Effector memory CD8-positive, alpha-beta T cell (primary cell): ENCODE results near the gene NBPF9.
"Not testable (repeated sequence)": the region's sequence is repeated elsewhere in the genome, so short reads cannot be mapped to it uniquely, and the experiment has no call there.

Source experiments
- ATAC-seq: fragments of 150-1000 bp; cut with Tn5 transposase; replicated peaks from 2 replicates; pipeline ENCODE4 v1.10.0; 2021; ENCODE audit warnings: mild to moderate bottlenecking, moderate library complexity
- DNase-seq, 3 experiments: peaks; one replicate each; pipeline ENCODE4 v3.0.0; 2021
- H3K27ac Mint-ChIP-seq, 2 donors: one replicate each; pipeline ENCODE4 v1.8.0; 2022; ENCODE audit warnings: mild to moderate bottlenecking in 2 of 2, mixed read lengths in 2 of 2, moderate library complexity in 2 of 2
- H3K27me3 Mint-ChIP-seq, 2 donors: one replicate each; pipeline ENCODE4 v1.8.0; 2022; ENCODE audit warnings: mixed read lengths in 2 of 2
- H3K36me3 Mint-ChIP-seq: one replicate; pipeline ENCODE4 v1.8.0; 2022; ENCODE audit warnings: mild to moderate bottlenecking, moderate library complexity, mixed read lengths; ENCODE audit not compliant: insufficient read depth
- H3K4me1 Mint-ChIP-seq, 2 donors: one replicate each; pipeline ENCODE4 v1.8.0; 2022; ENCODE audit warnings: low read depth in 2 of 2, mixed read lengths in 2 of 2
- H3K4me3 Mint-ChIP-seq, 2 donors: one replicate each; pipeline ENCODE4 v1.8.0; 2022; ENCODE audit warnings: mild to moderate bottlenecking in 2 of 2, mixed read lengths in 2 of 2, moderate library complexity in 2 of 2
- H3K9me3 Mint-ChIP-seq, 2 donors: one replicate each; pipeline ENCODE4 v1.8.0; 2022; ENCODE audit warnings: mixed read lengths in 2 of 2

Gene NBPF9

GRCh38 chr1:149075505-149076127 is 27.7 kb downstream of the NBPF9 start:
- H3K9me3 Mint-ChIP-seq, H3K4me1 Mint-ChIP-seq, H3K27ac Mint-ChIP-seq, ATAC-seq, DNase-seq, H3K36me3 Mint-ChIP-seq, H3K4me3 Mint-ChIP-seq, H3K27me3 Mint-ChIP-seq: not testable (repeated sequence)

- not testable (repeated sequence) for ATAC-seq, DNase-seq, H3K4me3 Mint-ChIP-seq, H3K9me3 Mint-ChIP-seq, H3K27ac Mint-ChIP-seq, H3K27me3 Mint-ChIP-seq, H3K4me1 Mint-ChIP-seq, H3K36me3 Mint-ChIP-seq
Observed at GRCh38 chr1:149064611-149065010, 38.7 kb downstream of the NBPF9 start.

GRCh38 chr1:149043056-149043455 is 60.3 kb downstream of the NBPF9 start:
- not testable (repeated sequence) for H3K4me3 Mint-ChIP-seq, H3K4me1 Mint-ChIP-seq, DNase-seq, H3K36me3 Mint-ChIP-seq, H3K9me3 Mint-ChIP-seq, H3K27ac Mint-ChIP-seq, ATAC-seq
- H3K27me3 Mint-ChIP-seq: peaks cover 12 to 13% of the 10 kb centered on the region in 2 donors

- H3K4me1 Mint-ChIP-seq, DNase-seq: not testable (repeated sequence)
Observed at GRCh38 chr1:149033916-149034315, 69.4 kb downstream of the NBPF9 start.

GRCh38 chr1:149024327-149024726 is 79.0 kb downstream of the NBPF9 start:
- not testable (repeated sequence) for DNase-seq, H3K4me1 Mint-ChIP-seq, H3K27me3 Mint-ChIP-seq, H3K36me3 Mint-ChIP-seq, H3K9me3 Mint-ChIP-seq, H3K4me3 Mint-ChIP-seq, ATAC-seq, H3K27ac Mint-ChIP-seq

More at GRCh38 chr1:149033916-149034315, 69.4 kb downstream of the NBPF9 start:
- H3K9me3 Mint-ChIP-seq, H3K4me3 Mint-ChIP-seq, H3K27ac Mint-ChIP-seq, ATAC-seq, H3K36me3 Mint-ChIP-seq, H3K27me3 Mint-ChIP-seq: not testable (repeated sequence)

- not testable (repeated sequence) for H3K36me3 Mint-ChIP-seq, H3K4me1 Mint-ChIP-seq, H3K9me3 Mint-ChIP-seq, H3K4me3 Mint-ChIP-seq, DNase-seq, H3K27ac Mint-ChIP-seq, ATAC-seq, H3K27me3 Mint-ChIP-seq
Observed at GRCh38 chr1:149018577-149018976, 84.8 kb downstream of the NBPF9 start.

GRCh38 chr1:149016626-149017025 is 86.7 kb downstream of the NBPF9 start:
- not testable (repeated sequence) for DNase-seq, H3K9me3 Mint-ChIP-seq, H3K36me3 Mint-ChIP-seq, H3K27ac Mint-ChIP-seq, H3K4me1 Mint-ChIP-seq, ATAC-seq, H3K27me3 Mint-ChIP-seq, H3K4me3 Mint-ChIP-seq

GRCh38 chr1:149015522-149015921 is 87.8 kb downstream of the NBPF9 start:
- not testable (repeated sequence) for H3K4me1 Mint-ChIP-seq, H3K9me3 Mint-ChIP-seq, H3K27ac Mint-ChIP-seq, H3K27me3 Mint-ChIP-seq, ATAC-seq, H3K4me3 Mint-ChIP-seq, DNase-seq, H3K36me3 Mint-ChIP-seq

GRCh38 chr1:149013513-149013912 is 89.8 kb downstream of the NBPF9 start:
- DNase-seq, H3K36me3 Mint-ChIP-seq, H3K27me3 Mint-ChIP-seq, H3K4me1 Mint-ChIP-seq, H3K4me3 Mint-ChIP-seq, H3K27ac Mint-ChIP-seq, ATAC-seq, H3K9me3 Mint-ChIP-seq: not testable (repeated sequence)

GRCh38 chr1:149012599-149012998 is 90.8 kb downstream of the NBPF9 start:
- not testable (repeated sequence) for H3K4me3 Mint-ChIP-seq, H3K4me1 Mint-ChIP-seq, DNase-seq, H3K36me3 Mint-ChIP-seq, H3K27ac Mint-ChIP-seq, H3K27me3 Mint-ChIP-seq, H3K9me3 Mint-ChIP-seq, ATAC-seq

- H3K36me3 Mint-ChIP-seq, H3K9me3 Mint-ChIP-seq, H3K4me3 Mint-ChIP-seq, DNase-seq, H3K27me3 Mint-ChIP-seq, ATAC-seq, H3K4me1 Mint-ChIP-seq, H3K27ac Mint-ChIP-seq: not testable (repeated sequence)
Observed at GRCh38 chr1:149009761-149010160, 93.6 kb downstream of the NBPF9 start.

- H3K27ac Mint-ChIP-seq, H3K4me1 Mint-ChIP-seq, H3K9me3 Mint-ChIP-seq, ATAC-seq, DNase-seq, H3K36me3 Mint-ChIP-seq, H3K4me3 Mint-ChIP-seq, H3K27me3 Mint-ChIP-seq: not testable (repeated sequence)
Observed at GRCh38 chr1:149008769-149009168, 94.6 kb downstream of the NBPF9 start.

GRCh38 chr1:149008326-149008725 is 95.0 kb downstream of the NBPF9 start:
- H3K4me1 Mint-ChIP-seq, H3K27me3 Mint-ChIP-seq, H3K9me3 Mint-ChIP-seq, H3K36me3 Mint-ChIP-seq, ATAC-seq, DNase-seq, H3K4me3 Mint-ChIP-seq, H3K27ac Mint-ChIP-seq: not testable (repeated sequence)
